Esophagus squamous epithelium (tissue), 5 donors: Measurements from ENCODE around the gene LMOD1. TPM values are rescaled to one million over a fixed set of nuclear protein-coding genes. Genes with fewer than 3 reads are reported as not detected.

ENCODE experiments used
- DNase-seq: peaks from one replicate; lab custom pipeline; 2025; lab: John Stamatoyannopoulos, UW
- H3K27ac ChIP-seq, 4 donors: fragments of 200-600 bp; sonication (generic); one replicate each; pipeline ENCODE4 v1.5.1; 2016 to 2019; ENCODE audit warnings: mild to moderate bottlenecking in 1 of 4
- H3K27me3 ChIP-seq, 4 donors: fragments of 200-600 bp; sonication (generic); 1 replicate in 3 of 4; 2 replicates in 1 of 4; pipeline versions ENCODE4 v1.5.1 to v1.6.0; 2017 to 2021; ENCODE audit warnings: antibody characterized with exemption in 1 of 4
- H3K36me3 ChIP-seq, 3 donors: fragments of 200-600 bp; sonication (generic); one replicate each; pipeline ENCODE4 v1.5.1; 2016 to 2019
- H3K4me1 ChIP-seq, 3 donors: fragments of 200-600 bp; sonication (generic); one replicate each; pipeline ENCODE4 v1.5.1; 2017 to 2019
- H3K4me3 ChIP-seq, 4 donors: fragments of 200-600 bp; sonication (generic); 1 replicate in 3 of 4; 2 replicates in 1 of 4; pipeline ENCODE4 v1.5.1; 2016 to 2019; ENCODE audit warnings: mild to moderate bottlenecking in 2 of 4, moderate library complexity in 1 of 4
- H3K9me3 ChIP-seq, 3 donors: fragments of 200-600 bp; sonication (generic); one replicate each; pipeline ENCODE4 v1.5.1; 2016 to 2019
- POLR2A ChIP-seq, 4 donors: fragments of 450-650 bp; IDR thresholded peaks; one replicate each; pipeline ENCODE4 v1.6.1; 2017; ENCODE audit warnings: antibody characterized with exemption in 4 of 4, mild to moderate bottlenecking in 4 of 4, moderate library complexity in 3 of 4
- WGBS, 2 donors: methylation state at CpG; one replicate each; pipeline ENCODE4 v1.1.5; 2018; 5-methylcytosine and 5-hydroxymethylcytosine counted together
- intact Hi-C: fragments of 100-400 bp; cut with DNase I; formaldehyde crosslinking; loops from one replicate; pipeline ENCODE4 v1.15.0; 2022
- total RNA-seq, 4 donors: library from RNA; depleted of rRNA; stranded (reverse); fragments of >200 nt; gene quantifications; one replicate each; pipeline ENCODE4 v1.1.0, GENCODE V29; 2016
- TF ChIP-seq, protein P1 (sequence below), 6 experiments: fragments of 450-650 bp in 4 of 6; fragments of 200-600 bp in 2 of 6; sonication (generic) in 2 of 6; IDR thresholded peaks; one replicate each; pipeline ENCODE4 v1.5.1; 2016 to 2019; ENCODE audit warnings: antibody characterized with exemption in 6 of 6, mild to moderate bottlenecking in 4 of 6, moderate library complexity in 4 of 6
- donor health status: DM: yes; HTN: yes; CAD: no.

The LMOD1 gene
- total RNA-seq, 4 donors from 2014 or later: 8.3 to 157 (median 38.6) TPM

DNA sequence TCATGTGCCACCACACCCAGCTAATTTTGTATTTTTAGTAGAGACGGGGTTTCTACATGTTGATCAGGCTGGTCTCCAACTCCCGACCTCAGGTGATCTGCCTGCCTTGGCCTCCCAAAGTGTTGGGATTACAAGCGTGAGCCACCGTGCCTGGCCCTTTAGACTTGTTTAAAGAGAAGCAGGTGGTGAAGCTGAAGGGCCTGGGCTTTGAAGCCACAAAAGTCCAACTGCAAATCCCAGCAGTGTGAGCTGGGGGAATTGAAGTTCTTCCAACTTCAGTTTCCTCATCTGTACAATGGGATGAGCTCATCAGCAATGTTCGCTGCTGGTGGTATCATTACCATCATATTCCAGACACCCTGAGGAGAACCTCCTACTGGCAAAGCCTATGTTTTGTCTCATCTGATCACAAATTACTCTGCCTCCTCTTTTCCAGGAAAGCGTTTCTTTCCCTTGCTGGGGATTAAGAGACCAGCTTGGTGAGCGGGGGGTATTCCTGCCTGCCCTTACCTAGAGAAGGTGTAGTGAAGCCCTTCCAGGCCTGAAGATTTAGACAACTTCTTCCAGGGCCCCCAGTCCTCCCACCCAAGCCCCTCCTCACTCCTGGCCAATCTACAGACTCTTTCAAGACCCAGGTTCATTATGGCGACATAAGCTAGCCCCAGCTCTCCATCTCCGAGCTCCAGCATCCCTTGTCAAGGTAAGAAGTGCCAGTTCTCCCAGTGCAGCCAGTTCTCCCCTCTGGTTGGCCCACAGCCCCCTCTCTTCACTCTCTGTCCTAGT is 60.1 kb downstream of the LMOD1 start:
- intact Hi-C loops: no loop called here
- no peaks in the 10 kb centered on the region for H3K36me3 ChIP-seq
- TF ChIP-seq, protein P1, sequence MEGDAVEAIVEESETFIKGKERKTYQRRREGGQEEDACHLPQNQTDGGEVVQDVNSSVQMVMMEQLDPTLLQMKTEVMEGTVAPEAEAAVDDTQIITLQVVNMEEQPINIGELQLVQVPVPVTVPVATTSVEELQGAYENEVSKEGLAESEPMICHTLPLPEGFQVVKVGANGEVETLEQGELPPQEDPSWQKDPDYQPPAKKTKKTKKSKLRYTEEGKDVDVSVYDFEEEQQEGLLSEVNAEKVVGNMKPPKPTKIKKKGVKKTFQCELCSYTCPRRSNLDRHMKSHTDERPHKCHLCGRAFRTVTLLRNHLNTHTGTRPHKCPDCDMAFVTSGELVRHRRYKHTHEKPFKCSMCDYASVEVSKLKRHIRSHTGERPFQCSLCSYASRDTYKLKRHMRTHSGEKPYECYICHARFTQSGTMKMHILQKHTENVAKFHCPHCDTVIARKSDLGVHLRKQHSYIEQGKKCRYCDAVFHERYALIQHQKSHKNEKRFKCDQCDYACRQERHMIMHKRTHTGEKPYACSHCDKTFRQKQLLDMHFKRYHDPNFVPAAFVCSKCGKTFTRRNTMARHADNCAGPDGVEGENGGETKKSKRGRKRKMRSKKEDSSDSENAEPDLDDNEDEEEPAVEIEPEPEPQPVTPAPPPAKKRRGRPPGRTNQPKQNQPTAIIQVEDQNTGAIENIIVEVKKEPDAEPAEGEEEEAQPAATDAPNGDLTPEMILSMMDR (IDR thresholded peaks at IDR 0.05): no peak
- TF ChIP-seq POLR2A (IDR thresholded peaks at IDR 0.05): no peak
- peak overlapping the region in 1 of 4 donors; percentile 30 for H3K27ac ChIP-seq
- peaks cover 0 to 32% (median 0%) of the 10 kb centered on the region in 4 donors for H3K27me3 ChIP-seq
- peaks cover 30 to 75% (median 38%) of the 10 kb centered on the region in 3 donors for H3K4me1 ChIP-seq
- WGBS, 2 donors: 64 to 72% methylated on average over 6 to 7 of the region's 9 CpGs
- DNase-seq: no peak
- H3K9me3 ChIP-seq: no peaks in the 10 kb centered on the region
- H3K4me3 ChIP-seq: no peak overlapping the region

GRCh38 chr1:201885531-201886075 is 60.7 kb downstream of the LMOD1 start:
- intact Hi-C loops: no loop called here
- no peak overlapping the region for H3K4me3 ChIP-seq
- WGBS, 2 donors: 29 to 43% methylated on average over 6 of the region's 6 CpGs
- no peak for TF ChIP-seq POLR2A (IDR thresholded peaks at IDR 0.05)
- TF ChIP-seq, protein P1 (IDR thresholded peaks at IDR 0.05): no peak
- no peaks in the 10 kb centered on the region for H3K9me3 ChIP-seq
- H3K4me1 ChIP-seq: peaks cover 30 to 74% (median 38%) of the 10 kb centered on the region in 3 donors
- H3K27ac ChIP-seq: peak overlapping the region in 2 of 4 donors; percentile 26 to 30
- H3K36me3 ChIP-seq: no peaks in the 10 kb centered on the region
- peaks cover 0 to 28% (median 0%) of the 10 kb centered on the region in 4 donors for H3K27me3 ChIP-seq
- DNase-seq: no peak

- DNase-seq: no peak
- no peaks in the 10 kb centered on the region for H3K9me3 ChIP-seq
- no CpG with 5 or more reads among the region's 1 CpG for WGBS, 2 donors
- H3K27ac ChIP-seq: peak overlapping the region in 3 of 4 donors; percentile 70 to 72 (median 71)
- TF ChIP-seq, protein P1 (IDR thresholded peaks at IDR 0.05): no peak
- TF ChIP-seq POLR2A (IDR thresholded peaks at IDR 0.05): no peak
- H3K27me3 ChIP-seq: peaks cover 0 to 19% (median 0%) of the 10 kb centered on the region in 4 donors
- no peaks in the 10 kb centered on the region for H3K36me3 ChIP-seq
- H3K4me1 ChIP-seq: peaks cover 30 to 63% (median 36%) of the 10 kb centered on the region in 3 donors
- intact Hi-C loops: no loop called here
- H3K4me3 ChIP-seq: no peak overlapping the region
Observed at GRCh38 chr1:201884425-201884824, 61.9 kb downstream of the LMOD1 start.

- TF ChIP-seq, protein P1 (IDR thresholded peaks at IDR 0.05): no peak
- TF ChIP-seq POLR2A (IDR thresholded peaks at IDR 0.05): no peak
- intact Hi-C loops: no loop called here
- Histone ChIP-seq H3K4me1 (peaks cover 30 to 56% (median 32%) of the 10 kb centered on the region in 3 donors), H3K9me3 (no peaks in the 10 kb centered on the region), H3K27ac (peak overlapping the region in 3 of 4 donors; percentile 70 to 72 (median 71)), H3K27me3 (peaks cover 0 to 12% (median 0%) of the 10 kb centered on the region in 4 donors), H3K36me3 (no peaks in the 10 kb centered on the region), H3K4me3 (no peak overlapping the region)
- DNase-seq: no peak
- 13 to 26% methylated on average over 3 to 7 of the region's 7 CpGs for WGBS, 2 donors
Observed at GRCh38 chr1:201883786-201884185, 62.6 kb downstream of the LMOD1 start.

- Histone ChIP-seq H3K4me1 (peaks cover 28 to 54% (median 31%) of the 10 kb centered on the region in 3 donors), H3K36me3 (no peaks in the 10 kb centered on the region), H3K9me3 (no peaks in the 10 kb centered on the region), H3K27me3 (peaks cover 0 to 8% (median 0%) of the 10 kb centered on the region in 4 donors), H3K27ac (peak overlapping the region in 3 of 4 donors; percentile 70 to 72 (median 71)), H3K4me3 (no peak overlapping the region)
- 69 to 73% methylated on average over 3 of the region's 3 CpGs for WGBS, 2 donors
- no peak for DNase-seq
- no peak for TF ChIP-seq POLR2A (IDR thresholded peaks at IDR 0.05)
- TF ChIP-seq, protein P1 (IDR thresholded peaks at IDR 0.05): no peak
- intact Hi-C loops: no loop called here
Observed at GRCh38 chr1:201883266-201883665, 63.1 kb downstream of the LMOD1 start.
